HuH-7.5 (cell line): Measurements from ENCODE around the gene CDCA7.
A peak's percentile ranks its signal among the peaks of the same experiment; 100 is the strongest.
"Not testable (repeated sequence)": the region's sequence is repeated elsewhere in the genome, so short reads cannot be mapped to it uniquely, and the experiment has no call there.

Experiments used
- DNase-seq: peaks from one replicate; pipeline ENCODE4 v3.0.0; 2011; ENCODE audit warnings: low spot score

The CDCA7 gene

DNA sequence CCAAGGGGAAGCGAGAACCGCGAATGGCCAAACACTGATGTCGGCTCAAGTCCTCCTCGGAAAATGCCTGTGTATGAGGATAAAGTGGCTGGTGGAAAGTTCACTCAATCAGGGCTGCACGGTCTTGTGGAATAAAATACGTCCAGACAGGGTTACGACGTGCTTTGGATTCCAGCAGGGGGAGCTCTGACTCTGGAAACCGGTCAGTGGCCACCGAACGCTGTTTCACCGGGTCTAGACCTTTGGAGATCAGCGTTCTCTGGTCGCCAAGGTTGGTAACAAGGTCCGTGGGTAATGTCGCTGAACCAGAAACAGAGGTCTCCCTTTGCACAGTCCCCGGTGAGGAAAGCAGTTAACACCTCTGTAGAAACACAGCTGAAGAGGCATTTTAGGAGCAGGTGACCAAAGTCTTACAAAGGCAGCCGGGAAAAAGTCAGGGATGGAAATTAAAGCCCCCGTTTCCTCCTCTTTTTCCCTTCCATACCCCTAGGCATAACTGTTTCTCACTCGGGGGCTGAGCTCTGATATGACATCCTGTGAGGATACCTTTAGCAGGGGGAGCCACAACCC, 47.8 kb downstream of the CDCA7 start:
- DNase-seq = peak; percentile 80

DNA sequence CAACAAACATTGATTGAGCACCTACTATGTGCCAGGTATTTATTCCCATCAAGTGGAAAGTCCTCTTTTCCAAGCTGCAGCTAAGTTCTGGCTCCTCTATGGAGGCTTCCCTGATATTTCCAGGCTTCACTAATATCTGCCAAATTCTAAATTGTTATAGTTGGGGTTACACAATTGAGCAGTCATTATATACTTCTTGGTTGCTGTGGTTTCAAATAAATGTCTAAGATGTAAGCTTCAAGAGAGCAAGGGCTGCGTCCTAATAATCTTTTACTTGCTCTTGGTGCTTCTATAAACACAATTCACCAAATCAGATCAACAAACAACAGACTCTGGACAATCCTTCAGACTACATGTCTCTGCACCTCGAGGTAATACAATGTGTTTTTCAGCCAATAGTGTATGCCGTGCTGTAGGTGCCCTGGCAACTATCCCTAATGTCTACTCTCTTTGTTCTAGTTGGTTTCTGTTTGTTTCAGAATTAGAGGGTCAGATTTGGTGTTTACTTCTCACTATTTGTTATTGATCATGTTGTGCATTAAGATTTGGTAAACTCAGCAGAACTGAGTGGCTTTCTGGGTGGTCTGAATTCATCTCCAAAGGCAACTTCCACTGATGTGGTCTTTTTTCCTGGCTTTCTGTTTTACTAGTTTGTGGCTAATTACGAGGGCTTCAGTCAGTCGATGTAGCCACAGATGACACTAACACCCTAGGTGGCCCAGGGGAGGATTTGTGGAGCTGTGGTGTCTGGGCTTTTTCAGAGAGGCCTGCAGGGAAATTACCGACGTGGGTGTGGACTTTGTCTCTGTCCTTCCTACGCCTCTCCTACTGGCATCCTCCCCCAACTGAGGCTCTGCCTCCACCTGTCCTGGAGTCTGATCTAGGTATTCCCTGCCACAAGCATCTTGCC, 50.4 kb downstream of the CDCA7 start:
- no peak for DNase-seq

DNA sequence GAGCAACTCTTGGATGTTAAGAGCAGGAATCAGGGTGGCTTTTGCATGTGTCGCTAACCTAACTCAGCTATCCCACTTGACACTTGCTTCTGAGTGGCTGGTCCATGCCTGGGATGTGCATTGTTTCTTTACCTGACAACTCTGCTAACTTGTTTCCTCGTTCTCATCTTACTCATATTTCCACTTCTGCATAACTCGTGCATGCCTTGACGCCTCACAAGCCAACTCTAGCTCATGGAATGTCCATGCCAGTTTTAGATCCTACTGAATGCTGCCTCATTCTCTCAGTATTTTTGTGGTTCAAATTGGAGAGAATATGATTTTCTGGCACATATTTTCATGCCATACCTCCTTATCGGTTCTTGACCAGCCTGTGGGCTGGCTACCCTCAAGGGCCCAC, 52.5 kb downstream of the CDCA7 start:
- no peak for DNase-seq

DNA sequence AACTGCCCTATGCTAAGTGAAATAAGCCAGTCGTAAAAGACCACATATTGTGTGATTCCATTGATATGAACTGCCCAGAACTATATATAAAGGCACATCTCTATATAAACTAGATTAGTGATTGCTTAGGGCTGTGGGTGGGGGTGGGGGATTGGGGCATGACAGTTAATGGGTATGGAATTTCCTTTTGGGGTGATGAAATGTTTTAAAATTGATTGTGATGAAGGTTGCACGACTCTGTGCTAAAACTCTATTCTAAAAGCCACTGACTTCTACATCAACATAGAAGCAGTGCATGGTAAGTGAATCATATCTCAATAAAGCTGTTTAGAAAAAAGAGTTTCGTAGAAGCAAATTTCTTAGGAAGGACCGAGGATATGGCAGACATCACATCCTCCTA, 53.0 kb downstream of the CDCA7 start:
- DNase-seq = no peak

DNA sequence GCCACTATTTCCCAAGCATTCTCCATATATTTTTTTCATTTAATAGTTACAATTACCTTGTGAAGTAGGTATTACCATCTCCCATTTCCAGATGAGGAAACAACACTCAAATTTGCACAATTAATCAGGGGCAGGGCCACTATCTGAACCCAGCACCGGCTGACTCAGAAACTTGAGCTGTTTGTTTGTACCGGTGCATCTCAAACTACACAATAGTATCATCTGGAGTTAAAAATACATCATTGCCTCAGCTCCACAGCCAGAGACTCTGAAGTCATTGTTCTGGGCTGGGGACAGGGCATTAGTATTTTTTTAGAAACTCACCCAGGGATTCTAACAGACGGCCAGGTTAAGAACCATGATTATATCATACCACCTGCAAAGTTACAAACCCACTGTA, 55.9 kb downstream of the CDCA7 start:
- no peak for DNase-seq

DNA sequence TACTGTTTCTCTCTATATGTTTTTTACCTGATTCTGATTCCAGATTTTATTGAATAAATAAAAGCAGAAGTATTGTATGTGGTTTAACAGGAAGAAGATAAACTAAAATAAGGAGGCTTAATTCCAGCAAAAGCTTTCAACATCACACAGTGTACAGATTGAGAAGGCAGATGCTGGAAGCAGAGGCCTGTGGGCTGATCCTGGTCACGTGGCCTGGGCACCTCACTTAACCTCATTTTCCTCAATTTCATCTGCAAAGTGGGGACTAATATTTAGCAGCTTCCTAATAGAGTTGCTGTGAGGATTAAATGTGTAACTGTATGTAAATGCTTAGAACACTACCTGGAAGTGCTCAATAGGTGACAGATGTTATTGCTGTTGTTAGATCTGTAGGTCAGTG, 58.0 kb downstream of the CDCA7 start:
- DNase-seq = no peak

DNA sequence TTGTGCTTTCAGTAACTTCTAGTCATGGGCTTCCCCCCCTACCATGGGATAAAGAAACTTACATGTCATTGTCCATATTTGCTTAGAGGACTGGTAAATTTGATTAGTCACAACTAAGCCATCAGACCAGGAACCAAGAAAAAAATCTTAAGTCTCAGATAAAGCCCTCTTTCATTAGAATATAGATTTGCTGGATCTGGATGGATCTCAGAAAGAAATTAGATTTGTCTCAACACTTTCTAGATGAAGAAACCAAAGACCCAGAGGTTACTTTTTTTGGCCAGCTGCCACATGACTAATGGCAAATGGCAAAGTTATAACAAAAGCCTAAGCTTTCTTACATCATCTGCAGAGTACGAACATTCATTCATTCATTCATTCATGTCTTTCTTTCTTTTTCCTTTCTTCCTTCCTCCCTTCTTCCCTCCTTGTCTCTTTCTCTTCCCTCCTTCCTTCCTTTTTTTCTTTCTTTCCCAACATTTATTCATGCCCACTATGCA, 60.2 kb downstream of the CDCA7 start:
- no peak for DNase-seq

DNA sequence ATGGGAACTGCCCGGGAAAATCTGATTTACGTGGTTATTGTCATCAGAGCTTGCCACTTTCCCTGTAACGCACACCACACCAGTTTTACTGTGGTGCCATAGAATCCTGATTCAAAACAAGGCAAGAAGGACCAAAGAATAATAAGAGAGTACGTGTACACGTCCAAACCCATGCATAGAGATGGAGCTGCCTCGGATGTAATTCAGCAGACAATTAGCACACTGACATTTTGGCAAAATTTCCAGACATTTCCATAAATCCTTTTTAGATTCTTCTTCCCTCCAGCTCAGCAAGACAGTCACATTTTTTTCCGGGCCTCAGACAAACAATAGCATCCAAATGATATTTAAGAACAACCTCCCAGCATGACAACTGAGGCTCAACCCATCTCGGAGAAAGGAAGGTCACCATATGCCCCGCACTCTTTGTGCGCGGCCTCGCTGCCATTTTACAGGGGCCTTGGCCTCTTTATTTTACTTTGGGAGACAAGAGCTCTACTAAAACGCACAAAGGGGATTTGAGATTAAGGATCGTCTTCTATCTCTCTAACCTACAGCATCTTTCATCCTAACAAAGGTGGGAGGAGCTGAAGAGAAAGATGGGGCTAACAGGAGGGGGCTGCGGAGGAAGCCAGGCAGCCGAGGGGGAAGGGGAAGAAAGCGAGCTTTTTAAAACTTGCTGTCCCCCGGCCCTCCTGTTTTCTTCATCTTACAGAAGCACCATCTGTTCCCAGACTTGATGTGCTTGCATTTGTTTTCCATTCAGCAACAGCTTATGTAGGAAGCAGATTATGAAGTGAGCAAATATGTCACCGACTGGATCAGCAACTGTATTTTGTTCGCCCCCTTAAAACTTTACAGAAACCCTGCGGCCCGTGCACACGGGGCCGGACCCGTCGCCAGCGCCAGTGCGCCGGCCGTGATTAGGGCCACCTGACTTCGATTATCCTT, 61.0 kb downstream of the CDCA7 start:
- DNase-seq = no peak

DNA sequence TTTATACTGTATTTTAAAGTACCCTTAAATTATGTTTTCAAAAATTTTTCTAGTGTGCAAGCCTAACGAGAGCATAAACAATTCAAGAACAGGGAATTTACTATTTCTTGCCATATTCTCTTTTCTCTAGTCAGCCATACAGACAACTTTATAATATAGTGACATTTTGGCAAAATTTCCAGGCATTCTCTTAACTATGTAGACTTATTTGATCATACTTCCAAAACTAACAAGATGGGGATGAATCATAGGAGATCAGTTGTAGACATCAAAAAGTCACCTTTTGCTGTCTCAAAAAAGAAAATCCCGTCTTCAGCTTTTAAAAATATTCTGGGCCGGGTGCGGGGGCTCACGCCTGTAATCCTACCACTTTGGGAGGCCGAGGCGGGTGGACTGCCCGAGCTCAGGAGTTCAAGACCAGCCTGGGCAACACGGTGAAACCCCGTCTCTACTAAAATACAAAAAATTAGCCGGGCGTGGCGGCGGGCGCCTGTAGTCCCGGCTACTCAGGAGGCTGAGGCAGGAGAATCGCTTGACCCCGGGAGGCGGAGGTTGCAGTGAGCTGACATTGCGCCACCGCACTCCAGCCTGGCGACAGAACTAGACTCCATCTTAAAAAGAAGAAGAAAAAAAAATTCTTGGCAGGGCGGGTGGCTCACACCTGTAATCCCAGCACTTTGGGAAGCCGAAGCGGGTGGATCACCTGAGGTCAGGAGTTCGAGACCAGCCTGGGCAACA, 61.9 kb downstream of the CDCA7 start:
- DNase-seq = not testable (repeated sequence)

DNA sequence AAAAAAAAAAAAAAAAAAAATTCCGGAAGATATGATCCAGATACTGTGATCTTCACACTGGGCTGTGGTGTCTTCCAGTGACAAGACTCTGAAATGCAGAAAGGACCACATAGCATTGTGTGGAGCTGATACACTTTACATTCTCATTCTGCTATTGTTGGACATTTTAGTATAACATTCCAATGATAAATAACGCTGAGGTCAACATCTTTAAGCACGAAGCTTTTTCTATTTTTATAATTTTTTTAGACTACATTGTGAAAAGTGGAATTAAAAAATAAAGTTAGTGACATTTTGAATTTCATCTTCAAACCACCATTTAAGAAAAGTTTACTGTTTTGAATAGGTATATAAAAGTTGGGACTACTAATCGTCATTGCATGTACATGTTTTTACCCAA, 62.7 kb downstream of the CDCA7 start:
- DNase-seq = no peak

DNA sequence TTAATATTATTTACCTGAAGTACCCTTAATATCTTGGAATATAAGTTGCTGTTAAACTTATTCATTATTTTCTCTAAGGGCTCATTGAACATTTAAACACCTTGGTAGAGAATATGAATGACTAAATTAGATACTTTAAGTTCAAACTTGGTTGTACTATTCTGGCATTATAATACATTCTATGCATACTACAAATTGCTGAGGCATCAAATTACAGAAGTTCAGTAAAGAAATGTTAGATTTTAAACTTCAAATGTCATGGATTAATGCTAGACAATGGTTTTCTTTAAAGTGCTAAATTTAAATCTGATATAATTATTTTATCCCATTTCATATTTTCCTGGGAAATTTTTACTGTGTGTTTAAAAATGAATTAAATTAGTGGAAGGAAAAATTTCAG, 63.1 kb downstream of the CDCA7 start:
- no peak for DNase-seq
